SK-N-SH (cell line): ENCODE measurements around the gene GASK1A. TPM values are rescaled to one million over a fixed set of nuclear protein-coding genes. Genes with fewer than 3 reads are reported as not detected.

ENCODE experiments used
- CTCF ChIA-PET: fragments of 300-600, 350-600 bp; formaldehyde crosslinking; extraction: SDS; loops from one replicate; lab custom pipeline; 2021; lab: Yijun Ruan, JAX
- POLR2A ChIA-PET: fragments of 350-600 bp; sonication (Branson Sonifier 250); formaldehyde crosslinking; extraction: SDS; loops from one replicate; lab custom pipeline; 2020; ENCODE audit warnings: antibody characterized with exemption, inconsistent platforms; lab: Yijun Ruan, JAX
- DNase-seq: peaks from one replicate; pipeline ENCODE4 v3.0.0; 2012
- H2AFZ ChIP-seq: fragments of 200-600 bp; sonication (generic); 2 replicates; pipeline ENCODE4 v1.8.1; 2016; ENCODE audit warnings: antibody characterized with exemption, mild to moderate bottlenecking, low read depth
- H3F3A ChIP-seq: fragments of 200-600 bp; sonication (generic); replicated peaks from 2 replicates; pipeline ENCODE3; 2016; ENCODE audit warnings: antibody characterized with exemption, mild to moderate bottlenecking; ENCODE audit not compliant: insufficient read depth
- H3K27ac ChIP-seq, 2 experiments: fragments of 200-500 bp in 1 of 2; fragments of 200-600 bp in 1 of 2; sonication (Bioruptor generic) in 1 of 2; sonication (generic), shearing (Covaris generic) in 1 of 2; 2 replicates each; pipeline versions ENCODE4 v1.5.1 to v1.6.1; 2014 to 2016; ENCODE audit warnings: low read depth in 2 of 2, inconsistent platforms in 1 of 2, low read length in 1 of 2, mild to moderate bottlenecking in 1 of 2, mixed read lengths in 1 of 2
- H3K27me3 ChIP-seq: fragments of 200-600 bp; sonication (generic), shearing (Covaris generic); 2 replicates; pipeline ENCODE4 v1.6.1; 2016; ENCODE audit warnings: mixed run types; ENCODE audit not compliant: insufficient read depth
- H3K36me3 ChIP-seq, 2 experiments: fragments of 200-500 bp in 1 of 2; fragments of 200-600 bp in 1 of 2; sonication (Bioruptor generic) in 1 of 2; sonication (generic) in 1 of 2; replicated peaks in 1 of 2; 2 replicates each; pipeline versions ENCODE3 to v1.5.1; 2014 to 2016; ENCODE audit warnings: low read length in 1 of 2, mild to moderate bottlenecking in 1 of 2; ENCODE audit not compliant: insufficient read depth in 2 of 2, control insufficient read depth in 1 of 2
- H3K4me1 ChIP-seq, 2 experiments: fragments of 200-500 bp in 1 of 2; fragments of 200-600 bp in 1 of 2; sonication (Bioruptor generic) in 1 of 2; sonication (generic), shearing (Covaris generic) in 1 of 2; 2 replicates each; pipeline versions ENCODE4 v1.5.1 to v1.6.1; 2014 to 2016; ENCODE audit warnings: low read depth in 1 of 2, low read length in 1 of 2, mixed run types in 1 of 2; ENCODE audit not compliant: insufficient read depth in 2 of 2, control insufficient read depth in 1 of 2
- H3K4me2 ChIP-seq: fragments of 200-600 bp; sonication (generic), shearing (Covaris generic); 2 replicates; pipeline ENCODE4 v1.6.1; 2017; ENCODE audit warnings: mixed run types
- H3K4me3 ChIP-seq, 2 experiments: fragments of 200-500 bp in 1 of 2; fragments of 200-600 bp in 1 of 2; sonication (Bioruptor generic) in 1 of 2; sonication (generic), shearing (Covaris generic) in 1 of 2; 2 replicates each; pipeline versions ENCODE4 v1.5.1 to v1.8.1; 2014 to 2016; ENCODE audit warnings: low read depth in 2 of 2, inconsistent platforms in 1 of 2, low read length in 1 of 2, mild to moderate bottlenecking in 1 of 2, mixed read lengths in 1 of 2, moderate library complexity in 1 of 2
- H3K79me2 ChIP-seq: fragments of 200-600 bp; sonication (generic); 2 replicates; pipeline ENCODE4 v1.8.1; 2017; ENCODE audit warnings: mild to moderate bottlenecking; ENCODE audit not compliant: insufficient read depth
- H3K9ac ChIP-seq: fragments of 200-600 bp; sonication (generic); 2 replicates; pipeline ENCODE4 v1.6.1; 2017; ENCODE audit warnings: mixed run types
- H3K9me2 ChIP-seq: fragments of 200-600 bp; sonication (generic); 2 replicates; pipeline ENCODE4 v1.6.1; 2017; ENCODE audit warnings: mixed run types
- H3K9me3 ChIP-seq: fragments of 200-600 bp; sonication (generic); 2 replicates; pipeline ENCODE4 v1.6.1; 2017; ENCODE audit warnings: mixed run types, mild to moderate bottlenecking, moderate library complexity
- H4K20me1 ChIP-seq: fragments of 200-600 bp; sonication (generic); 2 replicates; pipeline ENCODE4 v1.6.1; 2017; ENCODE audit warnings: mild to moderate bottlenecking, mixed run types; ENCODE audit not compliant: insufficient read depth
- CHD2 ChIP-seq: fragments of 150-350 bp; IDR thresholded peaks from 2 replicates; pipeline ENCODE4 v1.6.1; 2018; ENCODE audit warnings: low read length; ENCODE audit not compliant: partially characterized antibody
- ELF1 ChIP-seq: IDR thresholded peaks from 2 replicates; pipeline ENCODE4 v1.4.0; 2012
- EZH2phosphoT487 ChIP-seq: fragments of 200-600 bp; sonication (generic); IDR thresholded peaks from 2 replicates; pipeline ENCODE4 v1.6.1; 2017; ENCODE audit warnings: low read depth, mixed run types, mild to moderate bottlenecking, antibody characterized with exemption, moderate library complexity, borderline replicate concordance
- FOSL2 ChIP-seq: IDR thresholded peaks from 2 replicates; pipeline ENCODE4 v1.4.0; 2012; ENCODE audit warnings: low read depth, mild to moderate bottlenecking, moderate library complexity, borderline replicate concordance
- FOXM1 ChIP-seq: IDR thresholded peaks from 2 replicates; pipeline ENCODE4 v1.4.0; 2012; ENCODE audit warnings: low read depth, mild to moderate bottlenecking
- GABPA ChIP-seq: IDR thresholded peaks from 2 replicates; pipeline ENCODE4 v1.4.0; 2012; ENCODE audit warnings: low read depth, mild to moderate bottlenecking
- GATA2 ChIP-seq: sonication (generic); formaldehyde crosslinking; IDR thresholded peaks from 2 replicates; pipeline ENCODE4 v1.5.0; 2020; ENCODE audit warnings: mild to moderate bottlenecking, missing genetic modification reagents
- JUND ChIP-seq: IDR thresholded peaks from 2 replicates; pipeline ENCODE4 v1.4.0; 2012
- MEF2A ChIP-seq: IDR thresholded peaks from 2 replicates; pipeline ENCODE4 v1.4.0; 2012; ENCODE audit warnings: low read depth, borderline replicate concordance
- MXI1 ChIP-seq: IDR thresholded peaks from 2 replicates; pipeline ENCODE4 v1.6.1; 2012; ENCODE audit warnings: mild to moderate bottlenecking, low read depth, low read length, improper control_type of control experiment
- NFIC ChIP-seq: IDR thresholded peaks from 2 replicates; pipeline ENCODE4 v1.4.0; 2012; ENCODE audit warnings: borderline replicate concordance
- NRF1 ChIP-seq: IDR thresholded peaks from 2 replicates; pipeline ENCODE4 v1.6.1; 2012; ENCODE audit warnings: low read depth, mild to moderate bottlenecking, low read length
- POLR2AphosphoS5 ChIP-seq: IDR thresholded peaks from 2 replicates; pipeline ENCODE4 v1.6.1; 2012; ENCODE audit warnings: low read depth, low read length
- RAD21 ChIP-seq: IDR thresholded peaks from 2 replicates; pipeline ENCODE4 v1.6.1; 2012; ENCODE audit warnings: mild to moderate bottlenecking, low read length
- RCOR1 ChIP-seq: fragments of 150-350 bp; IDR thresholded peaks from 2 replicates; pipeline ENCODE4 v1.6.1; 2017; ENCODE audit warnings: antibody characterized with exemption, low read length
- RFX5 ChIP-seq: IDR thresholded peaks from 2 replicates; pipeline ENCODE4 v1.6.1; 2012; ENCODE audit warnings: mild to moderate bottlenecking, improper control_type of control experiment, low read length
- RXRA ChIP-seq: IDR thresholded peaks from 2 replicates; pipeline ENCODE4 v1.4.0; 2012; ENCODE audit warnings: low read depth, mild to moderate bottlenecking, borderline replicate concordance
- TAF1 ChIP-seq: IDR thresholded peaks from 2 replicates; pipeline ENCODE4 v1.6.1; 2012; ENCODE audit warnings: low read depth, mild to moderate bottlenecking, low read length, moderate library complexity, borderline replicate concordance
- TEAD4 ChIP-seq: IDR thresholded peaks from 2 replicates; pipeline ENCODE4 v1.4.0; 2012; ENCODE audit warnings: mild to moderate bottlenecking, borderline replicate concordance; ENCODE audit not compliant: insufficient read depth
- USF1 ChIP-seq: IDR thresholded peaks from 2 replicates; pipeline ENCODE4 v1.4.0; 2012; ENCODE audit warnings: low read depth, borderline replicate concordance
- YY1 ChIP-seq: IDR thresholded peaks from 2 replicates; pipeline ENCODE4 v1.4.0; 2012; ENCODE audit warnings: low read depth, mild to moderate bottlenecking
- WGBS: methylation state at CpG from one replicate; pipeline ENCODE4 v1.1.6; 2017; ENCODE audit warnings: low lambda C conversion rate; 5-methylcytosine and 5-hydroxymethylcytosine counted together
- polyA plus RNA-seq, 3 experiments: library from polyadenylated mRNA; depleted of rRNA; stranded (reverse); fragments of >200 nt; gene quantifications; 2 replicates each; pipeline ENCODE4 v1.2.3, GENCODE V29; 2012
- TF ChIP-seq, protein P1 (sequence below): IDR thresholded peaks from 2 replicates; pipeline ENCODE4 v1.4.0; 2012; ENCODE audit warnings: low read depth, borderline replicate concordance
- TF ChIP-seq, protein P2 (sequence below): fragments of 150-350 bp; IDR thresholded peaks from 2 replicates; pipeline ENCODE4 v1.6.1; 2016; ENCODE audit warnings: mild to moderate bottlenecking, low read depth, low read length
- TF ChIP-seq, protein P3 (sequence below): IDR thresholded peaks from 2 replicates; pipeline ENCODE4 v1.4.0; 2012; ENCODE audit warnings: low read depth

Gene GASK1A
- polyA plus RNA-seq, 1 of the 3 experiments (the other 2 are of a cell fraction) = not detected

- Histone ChIP-seq H3K27ac (no peak overlapping the region), H3K27me3 (no peaks in the 10 kb centered on the region), H3K4me2 (no peak overlapping the region), H2AFZ (no peak overlapping the region), H3K9ac (no peak overlapping the region), H3K9me3 (no peaks in the 10 kb centered on the region), H3K36me3 (no peaks in the 10 kb centered on the region), H3K4me1 (peaks cover 0 to 15% of the 10 kb centered on the region in 2 experiments; a peak in 1 of 4 replicates), H3F3A (no peaks in the 10 kb centered on the region), H4K20me1 (no peaks in the 10 kb centered on the region), H3K9me2 (no peaks in the 10 kb centered on the region), H3K4me3 (no peak overlapping the region), H3K79me2 (no peaks in the 10 kb centered on the region)
- CTCF ChIA-PET = interaction anchor here (1.1 to 1.4 kb wide), 2 partner anchors 14 to 137 kb away, joined by 4 to 5 read pairs; no protein-coding TSS in a partner anchor
- TF ChIP-seq USF1 = no peak
- no peak for TF ChIP-seq EZH2phosphoT487
- TF ChIP-seq JUND = no peak
- no peak for TF ChIP-seq RAD21
- no peak for TF ChIP-seq NFIC
- no peak for TF ChIP-seq FOXM1
- no peak for TF ChIP-seq TEAD4
- TF ChIP-seq RFX5 = no peak
- no peak for TF ChIP-seq ELF1
- no peak for TF ChIP-seq GATA2 (CRISPR knock-in tag)
- no peak for TF ChIP-seq CHD2
- TF ChIP-seq NRF1 = no peak
- no peak for DNase-seq
- 94% methylated on average over 7 of the region's 8 CpGs for WGBS
- POLR2A ChIA-PET = no interaction called here
Observed at GRCh38 chr3:43098761-43099160, 119.7 kb downstream of the GASK1A start.

DNA sequence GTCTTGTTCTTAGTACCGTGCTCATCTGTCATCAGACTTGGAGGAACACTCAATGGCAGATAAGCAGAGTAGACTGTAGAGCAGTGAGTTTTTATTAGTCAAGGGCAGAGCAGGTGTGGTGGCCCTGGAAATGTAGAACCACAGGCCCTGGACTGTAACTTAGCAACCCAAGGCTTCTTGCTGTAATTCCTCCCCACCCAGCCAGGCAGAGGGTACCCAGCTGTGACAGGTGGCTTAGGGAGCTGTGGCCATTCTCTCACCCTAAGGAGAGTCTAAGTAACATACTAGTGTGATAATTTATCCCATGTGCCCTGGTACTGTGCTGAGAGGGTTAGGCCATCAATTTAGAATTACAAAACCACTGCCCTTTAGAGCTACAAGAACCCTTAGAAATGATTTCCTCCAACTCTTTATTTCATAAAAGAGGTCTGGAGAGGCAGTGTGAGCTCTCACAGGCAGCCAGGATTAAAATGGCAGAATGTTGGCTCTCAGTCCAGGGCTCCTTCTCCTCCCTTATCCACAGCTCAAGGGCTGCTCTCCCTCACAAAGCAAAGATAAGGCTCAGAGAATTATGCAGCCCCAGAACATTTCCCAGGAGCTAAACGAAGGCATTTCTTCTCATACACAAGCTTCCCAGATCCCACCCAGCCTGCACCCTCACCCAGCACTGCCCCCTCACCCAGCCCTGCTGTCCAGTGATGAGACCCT lies 123.8 kb downstream of the GASK1A start:
- H3F3A ChIP-seq = no peaks in the 10 kb centered on the region
- ChIA-PET POLR2A (no interaction called here), CTCF (interaction anchor here (2.9 kb wide), 1 partner anchor 11 kb away, joined by 8 read pairs; no protein-coding TSS in a partner anchor)

More for the DNA sequence above, 123.8 kb downstream of the GASK1A start:
- 67% methylated on average over 2 of the region's 2 CpGs for WGBS
- H3K27ac ChIP-seq = no peak overlapping the region
- H3K9ac ChIP-seq = no peak overlapping the region
- DNase-seq = no peak
- TF ChIP-seq TAF1 (no peak), USF1 (no peak), CHD2 (no peak), EZH2phosphoT487 (no peak), RCOR1 (no peak), MEF2A (no peak), NFIC (no peak), FOSL2 (no peak), GABPA (no peak), ELF1 (no peak), NRF1 (no peak), POLR2AphosphoS5 (no peak), RAD21 (no peak), YY1 (no peak), MXI1 (no peak), RXRA (no peak)
- TF ChIP-seq, protein P1, sequence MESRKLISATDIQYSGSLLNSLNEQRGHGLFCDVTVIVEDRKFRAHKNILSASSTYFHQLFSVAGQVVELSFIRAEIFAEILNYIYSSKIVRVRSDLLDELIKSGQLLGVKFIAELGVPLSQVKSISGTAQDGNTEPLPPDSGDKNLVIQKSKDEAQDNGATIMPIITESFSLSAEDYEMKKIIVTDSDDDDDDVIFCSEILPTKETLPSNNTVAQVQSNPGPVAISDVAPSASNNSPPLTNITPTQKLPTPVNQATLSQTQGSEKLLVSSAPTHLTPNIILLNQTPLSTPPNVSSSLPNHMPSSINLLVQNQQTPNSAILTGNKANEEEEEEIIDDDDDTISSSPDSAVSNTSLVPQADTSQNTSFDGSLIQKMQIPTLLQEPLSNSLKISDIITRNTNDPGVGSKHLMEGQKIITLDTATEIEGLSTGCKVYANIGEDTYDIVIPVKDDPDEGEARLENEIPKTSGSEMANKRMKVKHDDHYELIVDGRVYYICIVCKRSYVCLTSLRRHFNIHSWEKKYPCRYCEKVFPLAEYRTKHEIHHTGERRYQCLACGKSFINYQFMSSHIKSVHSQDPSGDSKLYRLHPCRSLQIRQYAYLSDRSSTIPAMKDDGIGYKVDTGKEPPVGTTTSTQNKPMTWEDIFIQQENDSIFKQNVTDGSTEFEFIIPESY = no peak
- TF ChIP-seq, protein P2, sequence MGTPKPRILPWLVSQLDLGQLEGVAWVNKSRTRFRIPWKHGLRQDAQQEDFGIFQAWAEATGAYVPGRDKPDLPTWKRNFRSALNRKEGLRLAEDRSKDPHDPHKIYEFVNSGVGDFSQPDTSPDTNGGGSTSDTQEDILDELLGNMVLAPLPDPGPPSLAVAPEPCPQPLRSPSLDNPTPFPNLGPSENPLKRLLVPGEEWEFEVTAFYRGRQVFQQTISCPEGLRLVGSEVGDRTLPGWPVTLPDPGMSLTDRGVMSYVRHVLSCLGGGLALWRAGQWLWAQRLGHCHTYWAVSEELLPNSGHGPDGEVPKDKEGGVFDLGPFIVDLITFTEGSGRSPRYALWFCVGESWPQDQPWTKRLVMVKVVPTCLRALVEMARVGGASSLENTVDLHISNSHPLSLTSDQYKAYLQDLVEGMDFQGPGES = no peak
- TF ChIP-seq, protein P3, sequence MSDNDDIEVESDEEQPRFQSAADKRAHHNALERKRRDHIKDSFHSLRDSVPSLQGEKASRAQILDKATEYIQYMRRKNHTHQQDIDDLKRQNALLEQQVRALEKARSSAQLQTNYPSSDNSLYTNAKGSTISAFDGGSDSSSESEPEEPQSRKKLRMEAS = no peak
- H3K9me3 ChIP-seq = no peaks in the 10 kb centered on the region
- H3K9me2 ChIP-seq = no peaks in the 10 kb centered on the region
- peaks cover 5% of the 10 kb centered on the region; the same call in 1 of the 2 replicates for H3K79me2 ChIP-seq
- no peak overlapping the region for H2AFZ ChIP-seq
- H3K4me3 ChIP-seq = no peak overlapping the region
- peaks cover 0 to 21% of the 10 kb centered on the region in 2 experiments; a peak in 1 of 4 replicates for H3K4me1 ChIP-seq
- no peaks in the 10 kb centered on the region for H3K36me3 ChIP-seq
- no peak overlapping the region for H3K4me2 ChIP-seq
- no peaks in the 10 kb centered on the region for H3K27me3 ChIP-seq
- H4K20me1 ChIP-seq = no peaks in the 10 kb centered on the region
